ENCODE measurements around the gene BOD1L1.
A peak's percentile ranks its signal among the peaks of the same experiment; 100 is the strongest.
"Not testable (repeated sequence)": the region's sequence is repeated elsewhere in the genome, so short reads cannot be mapped to it uniquely, and the experiment has no call there.

Gene BOD1L1

DNA sequence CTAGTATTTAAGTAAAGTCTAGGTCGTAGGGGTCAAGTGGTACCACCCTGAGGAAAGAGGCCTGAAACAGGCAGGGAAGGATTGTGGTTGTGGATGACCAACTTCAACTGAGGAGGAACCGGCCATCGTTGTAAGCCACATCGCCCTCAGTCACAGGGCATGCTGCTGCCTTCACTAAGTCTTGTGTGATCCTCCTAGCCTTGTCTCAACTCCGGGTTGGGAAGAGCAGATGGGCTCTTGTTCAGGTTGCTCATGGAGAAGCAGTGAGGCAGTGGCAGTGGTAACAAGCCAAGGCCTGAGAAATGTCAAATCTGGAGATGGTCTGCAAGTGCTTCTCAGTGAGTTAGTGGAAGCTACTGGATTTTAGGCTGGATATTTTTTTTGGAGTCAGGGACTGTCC lies 60.4 kb downstream of the BOD1L1 start:
- no peak for DNase-seq

DNA sequence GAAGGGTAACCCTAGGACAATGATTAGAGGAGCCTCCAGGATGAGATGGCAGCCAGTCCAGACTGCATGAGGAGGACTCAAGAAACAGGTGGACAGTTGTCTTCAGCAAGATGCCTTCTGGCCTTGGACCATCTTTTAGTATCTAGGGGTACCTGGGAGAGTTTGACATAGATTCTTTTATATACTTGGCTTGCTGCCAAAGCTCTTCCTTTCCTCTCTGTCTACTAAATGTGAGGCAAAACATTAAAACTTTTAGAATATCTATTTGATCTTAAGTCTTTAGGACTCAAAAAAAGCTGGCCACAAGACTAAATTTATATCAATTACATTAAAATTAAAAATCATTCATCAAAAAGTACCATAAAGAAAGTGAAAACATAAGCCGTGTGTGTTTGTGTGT lies 64.6 kb downstream of the BOD1L1 start:
- DNase-seq, result no peak
- in situ Hi-C loops (cut with MboI; ENCODE audit: low pct_unique_long_range_greater_than_20kb, low sequenced_read_pairs), result no loop called here

More for the DNA sequence above, 60.4 kb downstream of the BOD1L1 start:
- in situ Hi-C loops (cut with MboI; ENCODE audit: low pct_unique_long_range_greater_than_20kb, low sequenced_read_pairs), result no loop called here

GRCh38 chr4:13561673-13562072 lies 65.9 kb downstream of the BOD1L1 start:
- in situ Hi-C loops (cut with MboI; ENCODE audit: low pct_unique_long_range_greater_than_20kb, low sequenced_read_pairs), result no loop called here

DNA sequence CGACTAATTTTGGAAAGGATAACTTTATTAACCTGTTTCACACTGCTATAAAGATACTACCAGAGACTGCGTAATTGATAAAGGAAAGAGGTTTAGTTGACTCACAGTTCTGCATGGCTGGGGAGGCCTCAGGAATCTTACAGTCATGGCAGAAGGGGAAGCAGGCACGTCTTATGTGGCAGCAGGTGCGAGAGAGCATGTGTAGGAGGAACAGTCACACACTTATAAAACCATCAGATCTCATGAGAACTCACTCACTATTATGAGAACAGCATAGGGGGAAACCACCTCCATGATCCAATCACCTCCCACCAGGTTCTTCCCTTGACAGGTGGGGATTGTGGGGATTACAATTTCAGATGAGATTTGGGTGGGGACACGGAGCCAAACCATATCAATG lies 67.4 kb downstream of the BOD1L1 start:
- in situ Hi-C loops (cut with MboI; ENCODE audit: low pct_unique_long_range_greater_than_20kb, low sequenced_read_pairs), result not testable (repeated sequence)
- DNase-seq, result peak; percentile 34

More at GRCh38 chr4:13561673-13562072, 65.9 kb downstream of the BOD1L1 start:
- no peak for DNase-seq

DNA sequence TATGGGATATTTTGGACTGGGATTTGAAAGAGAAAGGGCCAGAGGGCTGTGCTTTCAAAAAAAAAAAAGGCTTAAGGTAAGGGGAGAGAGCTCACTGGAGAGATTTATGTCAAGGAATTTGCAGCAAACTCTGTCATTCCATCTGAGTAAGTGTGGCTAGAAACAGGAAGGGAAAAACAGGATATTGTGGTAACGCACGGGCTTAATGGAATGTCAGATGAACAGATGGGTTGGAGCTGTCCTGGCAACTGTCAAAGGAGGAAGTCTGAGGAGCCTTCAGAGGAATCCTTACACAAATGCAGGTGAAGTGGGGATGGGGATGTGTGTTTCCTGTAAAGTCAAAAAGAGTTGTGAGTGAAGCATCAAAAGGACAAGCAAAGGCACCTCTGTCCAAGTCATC lies 68.1 kb downstream of the BOD1L1 start:
- DNase-seq, result peak; percentile 78
- in situ Hi-C loops (cut with MboI; ENCODE audit: low pct_unique_long_range_greater_than_20kb, low sequenced_read_pairs), result no loop called here

GRCh38 chr4:13558881-13559280 lies 68.6 kb downstream of the BOD1L1 start:
- in situ Hi-C loops (cut with MboI; ENCODE audit: low pct_unique_long_range_greater_than_20kb, low sequenced_read_pairs), result no loop called here
- DNase-seq, result no peak

- DNase-seq, result no peak
- in situ Hi-C loops (cut with MboI; ENCODE audit: low pct_unique_long_range_greater_than_20kb, low sequenced_read_pairs), result no loop called here
These were observed 72.2 kb downstream of the BOD1L1 start for GRCh38 chr4:13555325-13555724.

GRCh38 chr4:13553081-13553480 lies 74.4 kb downstream of the BOD1L1 start:
- no peak for DNase-seq

DNA sequence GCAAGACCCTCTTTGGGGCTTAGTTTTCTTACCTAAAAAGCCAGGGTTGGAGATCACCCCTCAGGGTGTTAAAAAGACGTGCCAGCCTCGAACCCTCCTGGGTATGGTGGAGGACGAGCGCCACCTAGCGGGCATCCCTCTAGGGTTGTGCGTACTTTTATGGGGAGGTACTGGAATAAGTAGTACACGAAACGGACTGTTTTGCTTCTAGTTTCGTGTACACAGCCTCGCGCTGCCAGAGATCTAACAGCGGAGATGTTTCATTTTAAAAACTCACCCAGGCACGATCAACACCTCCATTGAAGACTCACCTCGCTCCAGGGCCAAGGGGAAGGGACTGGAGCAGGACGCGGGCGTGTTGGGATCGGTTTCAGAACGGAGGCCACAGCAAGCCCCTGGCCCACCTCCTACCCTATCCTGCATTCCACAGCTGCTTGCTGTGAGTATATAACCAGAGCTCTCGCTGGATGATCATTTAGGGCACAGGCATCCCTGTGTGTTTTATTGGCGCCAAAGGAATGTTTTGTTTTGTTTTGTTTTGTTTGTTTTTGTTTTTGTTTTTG lies 78.5 kb downstream of the BOD1L1 start:
- in situ Hi-C loops (cut with MboI; ENCODE audit: low pct_unique_long_range_greater_than_20kb, low sequenced_read_pairs), result loop anchor here (25.0 kb wide), 2 partner anchors 712 to 812 kb away; no protein-coding TSS in a partner anchor
- peak; percentile 94 for DNase-seq

More at GRCh38 chr4:13553081-13553480, 74.4 kb downstream of the BOD1L1 start:
- in situ Hi-C loops (cut with MboI; ENCODE audit: low pct_unique_long_range_greater_than_20kb, low sequenced_read_pairs), result no loop called here

DNA sequence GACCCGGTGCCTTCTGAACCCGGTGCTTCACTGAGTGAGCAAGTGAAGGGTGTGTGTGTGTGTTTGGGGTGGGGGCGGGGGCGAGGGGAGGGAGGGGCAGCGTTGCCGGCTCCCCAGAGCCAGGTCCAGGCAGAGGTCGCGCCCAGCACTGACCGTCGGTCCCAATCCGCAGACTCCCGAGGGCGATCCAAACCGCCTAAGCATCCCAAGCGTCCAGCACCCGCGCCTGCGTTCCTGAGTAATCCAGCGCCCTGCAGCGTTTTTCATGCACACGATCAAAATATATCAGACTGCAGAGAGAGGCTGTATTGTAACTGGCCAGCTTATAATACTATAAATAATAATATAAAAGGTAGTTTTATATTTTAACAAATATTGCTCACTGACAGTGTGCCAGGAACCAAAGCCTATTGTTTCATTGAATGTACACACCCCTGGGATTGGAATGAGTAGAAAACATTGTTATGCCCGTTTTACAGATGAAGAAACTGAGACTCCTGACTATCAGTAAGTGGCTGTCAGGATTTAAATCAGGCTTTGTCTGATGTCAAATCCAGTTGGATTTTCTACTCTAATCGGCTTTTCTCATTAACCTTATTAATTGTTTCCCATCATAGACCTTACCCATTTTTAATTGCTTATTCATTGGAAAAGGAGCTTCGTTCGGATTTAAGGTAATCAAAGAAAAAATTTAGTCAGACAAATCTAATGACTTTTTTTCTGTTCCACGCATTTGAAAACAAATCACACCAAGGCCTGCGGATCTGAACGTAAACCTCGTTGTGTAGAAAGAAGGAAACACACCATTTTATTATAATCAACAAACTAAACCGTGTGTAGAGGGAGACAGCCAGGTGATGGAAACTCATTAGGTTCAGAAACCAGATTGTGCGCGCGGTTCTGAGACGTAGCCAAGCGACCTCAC lies 79.2 kb downstream of the BOD1L1 start:
- in situ Hi-C loops (cut with MboI; ENCODE audit: low pct_unique_long_range_greater_than_20kb, low sequenced_read_pairs), result loop anchor here (25.0 kb wide), 2 partner anchors 711 to 811 kb away; no protein-coding TSS in a partner anchor
- no peak for DNase-seq

GRCh38 chr4:13547485-13548041 lies 80.0 kb downstream of the BOD1L1 start:
- peak; percentile 69 for DNase-seq
- in situ Hi-C loops (cut with MboI; ENCODE audit: low pct_unique_long_range_greater_than_20kb, low sequenced_read_pairs), result loop anchor here (25.0 kb wide), 2 partner anchors 710 to 810 kb away; no protein-coding TSS in a partner anchor

- in situ Hi-C loops (cut with MboI; ENCODE audit: low pct_unique_long_range_greater_than_20kb, low sequenced_read_pairs), result loop anchor here (25.0 kb wide), 2 partner anchors 710 to 810 kb away; no protein-coding TSS in a partner anchor
- no peak for DNase-seq
These were observed 80.5 kb downstream of the BOD1L1 start for GRCh38 chr4:13546941-13547484.

DNA sequence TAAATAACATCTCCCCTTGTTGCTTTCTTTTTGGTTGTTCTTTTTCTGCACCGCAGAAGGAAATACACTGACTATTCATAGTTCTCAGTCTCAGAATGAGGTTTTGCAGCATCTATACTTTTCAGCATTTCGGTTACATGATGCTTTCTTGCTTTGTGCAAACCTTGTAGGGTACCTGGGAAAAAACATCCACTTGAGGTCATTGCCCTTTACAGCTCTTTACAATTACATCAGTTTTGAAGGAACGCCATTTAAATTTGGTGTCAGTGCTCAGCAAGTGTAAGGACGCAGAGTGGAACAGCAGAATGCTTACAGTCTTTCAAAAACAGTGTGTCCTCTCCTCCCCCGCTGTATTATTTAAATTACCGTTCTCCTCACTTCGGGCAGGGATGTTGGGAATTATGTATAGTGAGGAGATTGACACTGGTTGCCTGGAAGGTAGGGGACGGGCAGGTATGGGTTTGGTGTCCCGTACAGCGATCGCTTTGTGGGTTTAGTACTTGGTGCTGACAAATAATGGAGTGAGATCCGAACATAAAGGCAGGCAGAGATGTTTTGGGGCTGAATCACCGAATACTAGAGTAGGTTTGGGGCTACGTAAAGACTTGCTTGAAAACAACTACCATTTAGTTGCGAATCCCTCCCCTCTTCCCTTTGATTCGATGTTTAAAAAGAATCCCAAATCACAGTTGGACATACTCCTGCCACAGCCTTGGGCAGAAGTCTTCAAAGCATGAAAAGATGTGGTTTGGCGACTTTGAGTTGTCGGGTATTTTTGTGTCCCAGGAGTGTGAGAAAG lies 81.2 kb downstream of the BOD1L1 start:
- DNase-seq, result no peak
- in situ Hi-C loops (cut with MboI; ENCODE audit: low pct_unique_long_range_greater_than_20kb, low sequenced_read_pairs), result loop anchor here (25.0 kb wide), 2 partner anchors 709 to 809 kb away; no protein-coding TSS in a partner anchor

DNA sequence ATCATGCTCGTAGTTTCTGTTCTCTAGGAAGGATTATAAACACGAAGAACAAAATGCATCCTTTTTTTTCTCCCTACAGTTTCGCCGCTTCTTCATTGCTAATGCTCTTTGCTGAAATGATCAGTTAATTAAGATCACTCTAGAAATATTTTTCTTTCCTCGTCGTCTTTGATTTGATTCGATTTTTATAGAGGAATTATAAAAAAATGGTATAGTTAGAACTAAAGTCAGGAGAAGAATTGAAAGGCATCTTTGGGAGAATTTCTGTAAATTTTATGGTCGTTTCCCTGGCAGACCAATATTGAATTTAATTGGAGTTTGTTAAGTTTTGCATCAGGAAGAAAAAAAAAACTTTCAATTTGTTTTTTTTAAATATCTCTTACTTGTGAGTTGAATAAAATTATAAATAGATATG lies 82.1 kb downstream of the BOD1L1 start:
- in situ Hi-C loops (cut with MboI; ENCODE audit: low pct_unique_long_range_greater_than_20kb, low sequenced_read_pairs), result loop anchor here (25.0 kb wide), 2 partner anchors 708 to 808 kb away; no protein-coding TSS in a partner anchor
- no peak for DNase-seq

GRCh38 chr4:13544606-13545393 lies 82.7 kb downstream of the BOD1L1 start:
- in situ Hi-C loops (cut with MboI; ENCODE audit: low pct_unique_long_range_greater_than_20kb, low sequenced_read_pairs), result loop anchor here (25.0 kb wide), 2 partner anchors 707 to 807 kb away; no protein-coding TSS in a partner anchor
- peak; percentile 95 for DNase-seq

DNA sequence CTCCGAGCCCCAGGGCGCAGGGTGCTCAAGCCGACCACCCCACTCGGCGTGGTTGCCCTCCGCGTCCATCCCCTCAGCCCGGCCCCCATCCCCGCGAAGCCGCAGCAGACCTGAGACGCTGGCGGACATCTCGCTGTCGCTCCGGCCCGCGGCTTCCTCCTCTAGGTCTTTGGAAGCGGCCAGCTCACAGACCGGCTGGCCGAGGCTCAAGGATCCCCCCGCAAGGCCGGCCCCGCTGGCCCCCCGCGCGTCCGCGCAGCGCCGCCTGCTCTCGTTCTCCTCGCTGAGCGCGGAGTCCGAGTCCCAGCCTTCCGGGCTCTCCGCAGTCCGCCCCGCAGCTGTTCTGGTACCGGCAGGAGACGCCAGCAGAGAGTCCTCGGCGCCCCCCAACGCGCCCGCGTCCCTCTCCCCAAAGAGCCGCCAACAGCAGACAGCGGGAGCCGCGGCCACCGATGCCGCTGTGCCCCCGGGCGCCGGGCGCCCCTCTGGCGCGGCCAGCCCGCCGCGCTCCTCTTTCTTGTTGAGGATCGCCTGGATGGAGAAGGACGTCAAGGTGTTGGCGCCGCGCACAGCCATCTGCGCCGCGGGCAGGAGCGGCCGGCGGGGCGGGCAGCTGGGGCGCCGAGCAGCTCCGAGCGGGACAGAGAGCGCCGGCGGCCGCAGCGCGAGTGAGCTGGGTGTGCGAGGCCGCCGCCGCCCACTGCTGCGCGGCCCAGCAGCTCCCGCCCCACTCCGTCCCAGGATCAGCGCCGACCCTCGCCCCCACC lies 83.5 kb downstream of the BOD1L1 start, which contains the start of gene NKX3-2:
Gene NKX3-2, minus strand, starts transcription at position 670 of the 767 bp plus-strand sequence. Its CDS starts 94 bp downstream, at position 576.
- DNase-seq, result peak; percentile 44
- in situ Hi-C loops (cut with MboI; ENCODE audit: low pct_unique_long_range_greater_than_20kb, low sequenced_read_pairs), result loop anchor here (25.0 kb wide), 2 partner anchors 707 to 807 kb away; no protein-coding TSS in a partner anchor
